ENCODE data around the gene TMA7B.

TMA7B gene

DNA sequence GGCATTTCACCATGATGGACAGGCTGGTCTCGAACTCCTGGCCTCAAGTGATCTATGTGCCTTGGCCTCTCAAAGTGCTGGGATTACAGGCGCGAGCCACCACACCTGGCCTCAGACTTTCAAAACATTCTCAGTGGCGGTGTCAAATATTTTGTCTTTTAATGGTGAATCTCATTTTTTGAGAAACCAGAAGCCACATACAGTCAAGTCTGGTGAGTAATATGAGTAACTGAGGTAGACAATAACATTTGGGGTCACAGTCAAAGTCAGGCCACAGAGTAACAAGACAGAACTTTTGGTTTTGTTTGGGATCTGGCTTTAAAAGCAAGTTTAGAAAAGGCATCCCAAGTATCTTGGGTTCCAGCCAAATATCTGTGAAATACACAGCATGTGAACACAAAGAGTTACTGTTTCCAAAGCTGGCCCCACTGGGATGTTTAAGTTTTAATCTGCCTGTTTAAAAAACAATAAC, 5.6 kb upstream of the TMA7B start:
- no peak for DNase-seq

DNA sequence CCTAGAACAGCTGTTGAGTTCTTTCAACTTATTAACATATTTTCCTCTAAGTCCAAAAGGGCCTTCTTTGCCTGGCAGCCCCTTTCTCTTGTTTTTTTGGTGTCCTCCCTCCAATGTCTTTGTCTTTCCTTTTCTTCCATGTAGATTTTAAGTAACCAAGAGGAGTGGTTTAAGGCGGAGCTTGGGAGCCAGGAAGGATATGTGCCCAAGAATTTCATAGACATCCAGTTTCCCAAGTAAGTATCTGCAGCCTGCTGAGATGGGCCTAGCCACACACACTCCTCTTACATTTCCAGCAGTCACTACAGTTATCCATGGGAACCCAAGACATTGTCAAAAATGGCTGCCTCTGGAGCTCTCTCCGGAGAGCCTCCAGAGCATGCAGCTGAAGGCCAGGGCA, 4.5 kb upstream of the TMA7B start:
- DNase-seq, result no peak

DNA sequence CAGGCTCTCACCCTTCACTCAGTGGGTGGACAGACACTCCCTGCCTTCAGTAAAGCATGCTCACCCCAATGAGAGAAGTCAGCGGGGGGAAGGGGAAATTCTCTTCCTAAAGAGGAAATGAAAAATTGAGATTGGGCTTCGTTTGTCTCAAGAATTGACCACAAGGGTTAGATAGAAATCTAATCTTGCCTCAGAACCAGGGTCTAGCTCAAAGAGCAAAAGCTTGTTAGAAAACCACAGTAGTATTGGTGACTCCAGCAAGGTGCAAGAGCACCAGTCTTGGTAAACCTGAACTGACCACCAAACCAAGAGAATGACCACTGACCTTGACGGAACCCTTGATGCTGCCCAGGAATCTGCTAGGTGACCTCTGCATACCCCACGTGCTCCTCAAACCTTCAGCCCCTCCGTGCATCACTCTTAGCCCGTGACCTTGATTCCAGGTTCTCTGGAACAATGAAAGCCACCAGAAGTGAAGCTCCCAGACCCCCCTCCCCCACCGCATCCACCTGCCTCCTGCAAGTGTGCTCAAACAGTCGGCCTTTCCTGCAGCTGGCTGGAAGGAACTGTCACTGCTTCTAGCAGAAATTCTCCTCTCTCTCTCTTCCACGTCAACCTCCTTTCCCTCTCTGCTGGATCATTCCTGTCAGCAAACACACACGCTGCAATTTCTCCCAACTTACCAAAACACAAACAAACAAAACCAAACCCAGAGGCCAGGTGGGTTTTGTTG, 3.1 kb upstream of the TMA7B start:
- DNase-seq, result no peak

DNA sequence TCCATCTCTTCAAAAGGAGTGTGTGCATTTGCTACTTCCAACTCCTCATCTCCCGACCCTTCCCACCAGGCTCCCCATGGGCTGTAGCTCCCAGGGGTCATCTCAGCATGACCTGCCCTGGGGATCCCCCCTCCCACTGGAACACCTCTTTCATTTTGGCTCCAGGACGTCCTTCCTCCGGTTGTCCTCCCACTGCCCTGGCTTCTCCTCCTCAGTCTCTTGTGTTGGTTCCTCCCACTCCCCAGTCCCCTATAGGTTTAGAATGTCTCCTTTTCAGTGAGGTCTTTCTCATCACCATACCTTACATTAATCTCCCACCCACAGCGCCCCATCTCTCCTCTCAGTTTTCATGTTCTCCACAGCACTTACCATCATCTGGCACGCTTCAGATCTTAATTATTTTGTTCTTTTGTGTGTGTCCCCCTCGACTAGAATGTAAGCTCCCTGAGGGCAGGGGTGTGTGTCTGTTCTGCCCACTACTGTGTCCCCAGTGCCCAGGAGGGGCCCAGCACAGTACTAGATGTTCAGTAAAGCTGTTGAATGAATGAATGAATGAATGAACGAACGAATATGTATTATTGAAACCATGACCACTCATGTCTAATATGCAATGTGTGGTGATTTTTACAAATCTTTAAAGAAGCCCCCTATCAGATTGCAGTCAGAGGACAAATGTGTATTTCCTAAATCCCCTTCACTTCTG, 2.0 kb upstream of the TMA7B start:
- no peak for DNase-seq

DNA sequence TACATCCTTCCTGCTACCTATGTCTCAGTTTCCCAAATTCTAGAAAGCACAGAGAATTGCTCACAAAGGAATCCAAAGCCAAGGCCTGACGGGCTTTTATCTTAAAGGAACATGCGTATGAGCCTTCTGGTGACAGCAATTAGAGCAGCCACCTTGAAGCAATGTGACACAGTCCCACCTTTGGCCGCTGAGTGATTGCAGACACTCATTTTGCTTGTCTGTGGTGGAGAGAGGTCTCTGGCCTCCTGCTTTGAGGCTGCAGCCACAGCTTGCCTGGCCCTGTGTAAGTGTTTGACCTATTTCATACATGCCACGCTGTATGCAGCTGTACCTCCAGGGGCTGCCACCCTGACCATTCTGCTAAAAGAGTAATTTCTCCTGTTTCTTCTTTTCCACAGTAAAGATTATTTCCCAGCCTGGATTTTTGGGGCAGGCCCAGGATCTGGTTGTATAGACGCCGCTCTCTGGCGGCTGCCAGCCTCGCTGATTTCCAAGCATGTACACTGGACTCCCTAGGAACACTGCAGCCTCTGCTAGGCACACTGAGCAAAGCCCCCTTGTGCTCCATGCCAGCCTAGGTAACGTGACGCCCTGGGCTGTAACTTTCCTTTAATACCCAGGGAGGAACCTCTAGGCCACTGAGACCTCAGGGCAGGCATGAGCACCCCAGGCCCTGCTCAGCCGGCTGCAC, 1.1 kb upstream of the TMA7B start:
- DNase-seq, result no peak

DNA sequence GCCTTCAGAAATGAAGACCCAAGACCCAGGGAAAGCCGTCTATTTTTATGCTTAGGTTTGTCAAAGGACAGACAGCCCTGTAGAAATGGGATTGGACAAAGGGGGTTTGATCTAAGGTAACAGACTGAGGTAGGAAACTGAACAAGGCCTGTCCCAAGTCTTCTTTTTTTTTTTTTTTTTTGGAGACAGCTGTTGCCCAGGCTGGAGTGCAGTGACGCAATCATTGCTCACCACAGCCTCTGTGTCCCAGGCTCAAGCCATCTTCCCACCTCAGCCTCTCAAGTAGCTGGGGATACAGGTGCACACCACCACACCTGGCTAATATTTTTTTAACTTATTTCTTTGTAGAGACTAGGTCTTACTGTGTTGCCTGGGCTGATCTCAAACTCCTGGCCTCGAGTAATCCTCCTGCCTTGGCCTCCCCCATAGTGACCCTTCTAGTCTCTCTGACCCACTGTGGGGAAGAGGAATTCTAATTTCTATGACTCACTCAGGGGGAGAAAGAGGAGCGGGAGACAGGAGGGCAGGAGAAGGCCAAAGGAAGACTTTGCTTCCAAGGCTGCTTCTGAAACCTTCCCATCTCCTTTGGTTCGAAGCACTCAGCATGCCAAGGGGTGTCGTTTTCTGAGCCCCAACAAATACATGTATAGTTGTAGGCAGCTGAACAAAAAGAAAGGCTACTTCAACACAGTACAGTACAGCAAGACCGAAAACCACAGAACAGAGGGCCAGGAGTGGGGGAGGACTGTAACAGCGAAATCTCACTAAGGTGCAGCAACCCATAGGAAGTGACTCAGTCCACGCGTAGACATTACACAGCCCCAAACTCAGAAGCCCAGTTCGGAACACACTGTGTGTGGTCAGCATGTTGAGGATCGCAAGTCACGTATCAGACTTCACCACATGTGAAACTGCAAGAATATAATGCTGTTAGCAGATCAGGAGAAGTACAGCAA, 872 bp downstream of the TMA7B start:
- DNase-seq, result no peak

DNA sequence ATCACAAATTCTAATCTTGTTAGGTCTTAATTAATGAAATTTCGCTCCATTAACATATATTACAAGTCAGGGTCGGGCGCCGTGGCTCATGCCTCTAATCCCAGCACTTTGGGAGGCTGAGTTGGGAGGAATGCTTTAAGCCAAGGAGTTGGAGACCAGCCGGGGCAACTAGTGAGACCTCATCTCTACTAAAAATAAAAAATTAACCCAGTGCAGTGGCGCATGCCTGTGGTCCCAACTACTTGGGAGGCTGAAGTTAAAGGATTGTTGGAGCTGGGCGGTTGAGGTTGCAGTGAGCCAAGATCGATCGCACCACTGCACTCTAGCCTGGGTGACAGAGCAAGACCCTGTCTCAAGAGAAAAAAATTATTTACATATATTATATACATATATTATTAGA, 1.9 kb downstream of the TMA7B start:
- no peak for DNase-seq

DNA sequence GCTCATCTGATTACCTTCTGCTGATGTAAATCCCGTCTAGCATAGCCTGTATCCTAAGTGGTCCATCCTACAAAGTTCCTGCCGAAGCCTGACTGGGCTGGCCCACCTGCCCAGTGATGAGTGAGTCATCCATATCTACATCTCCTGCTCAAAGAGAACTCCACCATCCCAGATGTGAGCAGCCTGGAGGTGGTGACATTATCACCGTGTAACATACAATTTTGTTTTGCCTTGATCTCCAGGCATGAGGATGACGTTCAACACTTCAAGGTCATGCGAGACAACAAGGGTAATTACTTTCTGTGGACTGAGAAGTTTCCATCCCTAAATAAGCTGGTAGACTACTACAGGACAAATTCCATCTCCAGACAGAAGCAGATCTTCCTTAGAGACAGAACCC, 5.6 kb downstream of the TMA7B start:
- DNase-seq, result no peak

DNA sequence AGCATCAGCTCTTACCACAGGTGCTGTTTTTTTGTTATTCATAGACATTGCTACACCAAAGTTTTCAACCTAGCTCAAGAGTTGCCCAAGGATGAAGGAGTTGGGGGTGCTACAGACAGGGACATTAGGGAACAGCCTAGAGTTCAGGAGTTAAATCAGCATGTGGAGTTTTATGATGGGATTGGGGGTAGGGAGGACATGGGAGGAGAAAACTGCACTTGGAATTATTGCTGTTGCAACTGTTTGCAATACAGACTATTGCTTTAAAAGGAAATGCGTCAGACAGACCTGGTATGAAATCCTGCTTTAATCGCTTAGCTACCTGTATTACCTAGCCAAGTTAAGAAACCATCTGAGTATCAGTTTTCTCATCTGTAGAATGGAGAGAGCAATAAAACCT, 6.3 kb downstream of the TMA7B start:
- DNase-seq, result no peak

DNA sequence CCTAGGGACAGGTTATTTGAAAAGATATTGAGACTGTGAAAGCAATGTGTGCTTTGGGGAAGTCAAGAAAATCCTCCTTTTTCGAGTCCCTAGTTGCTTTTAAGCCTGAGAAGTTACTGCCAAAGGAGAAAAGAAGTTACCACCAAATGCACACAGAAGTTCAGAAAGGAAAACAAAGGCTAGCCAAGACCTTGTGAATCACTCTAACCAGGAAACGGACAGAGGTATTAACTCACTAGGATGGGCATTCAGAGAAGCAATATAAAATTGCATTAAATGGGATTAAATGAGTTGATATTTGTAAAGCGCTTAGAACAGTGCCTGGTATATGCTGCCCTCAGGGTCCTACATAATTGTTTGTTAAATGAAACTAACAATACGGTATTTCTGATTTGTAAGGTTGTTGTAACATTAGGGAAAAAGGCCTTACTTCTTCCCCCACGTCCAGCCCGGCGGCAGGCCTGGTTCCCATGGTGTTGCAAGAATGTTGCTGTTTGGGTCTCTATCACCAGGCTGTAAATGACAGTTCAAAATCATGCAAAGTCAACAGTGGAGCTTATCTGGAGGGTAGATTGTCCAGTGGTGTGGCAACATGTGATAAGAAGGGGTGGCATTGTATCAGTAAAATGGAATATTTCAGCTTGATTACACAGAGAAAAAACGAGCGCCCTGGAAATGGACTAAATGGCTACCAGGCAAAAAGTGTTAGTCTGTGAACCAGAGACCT, 7.1 kb downstream of the TMA7B start:
- no peak for DNase-seq

DNA sequence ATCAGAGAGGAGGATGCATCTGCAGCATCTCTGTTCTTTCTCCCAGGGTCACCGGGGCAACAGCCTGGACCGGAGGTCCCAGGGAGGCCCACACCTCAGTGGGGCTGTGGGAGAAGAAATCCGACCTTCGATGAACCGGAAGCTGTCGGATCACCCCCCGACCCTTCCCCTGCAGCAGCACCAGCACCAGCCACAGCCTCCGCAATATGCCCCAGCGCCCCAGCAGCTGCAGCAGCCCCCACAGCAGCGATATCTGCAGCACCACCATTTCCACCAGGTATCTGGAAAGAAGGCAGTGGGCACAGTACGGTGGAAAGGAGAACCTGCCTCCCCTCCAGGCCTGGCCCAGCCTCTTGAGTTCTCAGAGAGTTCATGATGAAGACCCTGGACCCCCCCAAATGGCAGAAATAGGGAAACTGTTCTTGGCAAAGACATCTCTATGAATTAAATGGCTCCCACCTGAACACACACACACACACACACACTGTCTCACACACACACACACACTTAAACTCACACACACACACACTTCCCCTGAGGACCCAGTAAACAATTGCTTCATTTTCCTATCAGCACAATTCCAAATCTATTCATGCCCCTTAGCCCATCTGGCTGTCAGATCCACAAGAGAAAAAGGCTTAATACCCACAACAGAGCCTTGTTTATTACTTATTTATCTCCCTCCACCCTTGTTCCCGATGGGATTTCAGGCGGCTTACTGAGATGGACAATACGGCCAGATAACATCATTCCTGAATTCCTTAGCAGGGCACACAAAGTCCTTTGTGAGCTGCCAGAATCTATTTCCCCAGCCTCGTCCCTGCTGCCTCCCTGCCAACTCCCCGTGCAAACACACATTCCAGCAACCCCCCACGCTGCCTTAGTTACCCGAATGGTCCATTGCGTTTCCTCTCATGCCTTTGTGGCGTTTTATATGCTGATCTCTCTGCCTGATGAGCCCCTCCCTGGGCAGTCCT, 8.1 kb downstream of the TMA7B start:
- no peak for DNase-seq

DNA sequence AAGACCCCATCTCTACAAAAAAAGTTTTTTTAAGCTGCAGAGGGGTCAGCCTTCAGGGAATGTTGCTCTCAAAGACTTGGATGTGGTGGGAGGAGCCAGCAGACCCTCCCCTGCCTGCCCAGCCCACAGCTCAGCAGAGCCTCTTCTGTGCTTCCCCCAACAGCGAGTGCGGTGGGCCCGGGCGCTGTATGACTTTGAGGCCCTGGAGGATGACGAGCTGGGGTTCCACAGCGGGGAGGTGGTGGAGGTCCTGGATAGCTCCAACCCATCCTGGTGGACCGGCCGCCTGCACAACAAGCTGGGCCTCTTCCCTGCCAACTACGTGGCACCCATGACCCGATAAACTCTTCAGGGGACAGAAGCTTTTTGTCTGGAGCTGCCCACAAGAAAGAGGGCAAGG, 10.5 kb downstream of the TMA7B start:
- no peak for DNase-seq

DNA sequence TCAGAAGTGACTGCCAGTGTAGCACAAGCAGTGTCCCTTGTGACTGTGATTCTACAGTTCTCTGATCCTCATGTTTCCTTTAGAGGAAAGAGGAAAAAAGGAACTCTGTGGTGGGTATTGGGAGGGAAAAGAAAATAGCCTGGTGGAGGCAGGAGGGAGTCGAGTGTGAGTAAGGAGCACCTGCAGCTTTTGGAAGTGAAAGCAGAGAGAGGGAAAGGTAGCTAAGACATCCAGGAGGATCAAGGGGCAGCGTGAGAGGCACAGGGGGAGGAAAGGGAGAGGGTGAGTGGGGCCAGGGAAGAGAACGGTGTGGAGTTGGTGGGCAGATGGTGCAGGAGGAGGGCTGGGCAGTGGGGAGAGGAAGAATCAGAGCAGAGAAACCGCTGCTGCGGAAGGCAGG, 12.4 kb downstream of the TMA7B start:
- DNase-seq, result no peak

DNA sequence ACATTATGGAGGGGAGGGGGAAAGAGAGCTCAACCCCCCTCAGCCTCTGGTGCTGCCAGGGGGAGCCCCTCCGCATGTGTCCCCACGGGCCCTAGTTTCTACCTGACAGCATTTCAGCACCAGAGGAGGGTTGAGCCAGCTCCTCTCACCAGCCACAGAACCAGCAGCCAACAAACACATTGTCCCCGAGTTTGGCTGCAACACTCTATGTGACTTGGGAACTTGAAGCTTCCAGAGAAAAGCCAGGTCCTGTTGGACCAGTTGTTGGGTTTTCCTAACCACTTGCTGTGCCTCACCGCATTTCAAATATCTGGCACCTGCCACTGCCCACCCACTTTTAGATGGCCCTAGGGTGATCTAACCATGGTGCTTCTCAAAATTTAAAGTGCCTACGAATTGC, 13.5 kb downstream of the TMA7B start:
- DNase-seq, result no peak

DNA sequence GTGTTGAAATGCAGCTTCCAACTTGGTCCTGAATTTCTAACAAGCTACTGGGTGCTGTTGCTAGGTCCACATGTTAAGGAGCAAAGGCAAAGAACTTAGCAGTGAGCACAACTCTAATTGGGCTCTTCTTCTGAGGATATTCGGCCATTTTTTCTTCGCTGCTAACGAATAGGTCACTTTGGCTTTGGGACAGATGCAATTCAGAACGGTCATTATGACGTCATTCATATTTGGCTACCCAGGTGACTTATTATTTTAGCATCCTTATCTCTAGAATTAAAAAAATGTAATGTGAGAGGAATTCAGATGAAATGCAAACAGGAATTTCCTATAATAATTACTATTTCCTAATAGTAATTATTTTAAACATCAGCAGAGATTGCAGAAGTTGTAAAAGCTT, 13.9 kb downstream of the TMA7B start:
- no peak for DNase-seq

DNA sequence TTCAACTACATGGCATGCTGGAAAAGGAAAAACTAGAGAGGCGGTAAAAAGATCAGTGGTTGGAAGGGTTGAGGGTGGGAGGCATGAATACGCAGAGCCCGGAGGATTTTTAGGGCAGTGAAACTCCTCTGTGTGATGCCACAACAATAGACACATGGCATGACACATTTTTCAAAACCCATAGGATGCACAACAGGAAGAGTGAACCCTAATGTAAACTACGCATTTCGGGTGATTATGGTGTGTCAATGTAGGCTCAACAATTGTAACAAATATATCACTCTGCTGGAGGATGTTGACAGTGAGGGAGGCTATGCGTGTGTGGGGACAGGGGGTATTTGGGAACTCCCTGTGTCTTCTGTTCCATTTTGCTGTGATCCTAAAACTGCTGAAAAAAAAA, 18.9 kb downstream of the TMA7B start:
- no peak for DNase-seq

DNA sequence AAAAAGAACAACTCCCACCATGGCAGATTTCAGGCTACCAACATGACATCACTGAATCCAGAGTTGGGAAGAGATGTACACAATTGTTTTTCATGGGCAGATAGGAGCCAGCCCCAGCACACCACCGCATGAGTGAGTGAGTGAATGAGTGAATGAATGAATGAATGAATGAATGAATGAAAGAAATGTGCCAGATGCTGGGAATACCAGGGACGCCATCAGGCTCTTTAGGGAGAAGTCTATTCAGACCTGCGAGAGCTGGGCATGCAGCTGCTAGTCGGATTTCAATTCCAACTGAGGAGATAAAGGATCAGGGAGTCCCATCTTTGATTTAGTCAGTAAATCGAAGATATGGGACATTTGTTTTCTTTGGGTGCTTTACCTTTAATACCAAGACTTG, 19.3 kb downstream of the TMA7B start:
- DNase-seq, result no peak

DNA sequence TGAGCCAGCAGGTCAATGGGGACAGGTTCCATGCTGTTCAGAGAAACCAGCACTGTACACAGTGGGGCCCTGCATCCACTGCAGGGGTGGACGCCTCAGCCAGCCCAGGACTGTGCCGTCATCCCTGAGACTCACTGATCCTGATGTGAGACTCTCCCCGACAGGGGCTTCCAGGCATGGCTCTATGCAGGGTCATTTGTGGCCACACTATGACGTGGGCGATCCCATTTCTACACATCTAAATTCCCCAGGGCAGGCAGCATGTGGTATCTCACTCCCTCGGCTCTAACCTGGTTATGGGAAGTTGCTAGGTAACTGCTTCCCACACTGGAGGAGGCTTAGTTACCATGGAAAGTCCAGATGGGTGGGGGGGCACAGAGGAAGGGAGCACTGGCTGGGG, 20.4 kb downstream of the TMA7B start:
- DNase-seq, result no peak

DNA sequence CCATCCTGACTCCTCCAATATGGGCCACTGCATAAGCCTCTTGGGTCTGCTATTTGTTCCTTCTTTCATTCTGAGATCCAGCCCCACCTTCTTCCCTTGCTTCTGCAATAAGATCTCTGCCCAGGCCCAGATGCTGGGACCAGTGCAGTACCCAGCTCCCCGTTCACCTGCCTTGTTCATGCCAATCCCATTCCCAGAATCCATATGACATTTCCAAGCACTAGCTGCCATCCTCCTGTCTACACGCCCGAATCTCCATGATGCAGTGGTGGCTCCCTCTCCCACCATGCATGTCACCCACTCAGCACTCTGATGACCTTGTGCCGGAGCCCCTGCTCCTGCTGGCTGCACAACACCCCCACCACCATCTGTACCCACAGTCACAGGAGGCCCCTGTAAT, 23.1 kb downstream of the TMA7B start:
- DNase-seq, result no peak

DNA sequence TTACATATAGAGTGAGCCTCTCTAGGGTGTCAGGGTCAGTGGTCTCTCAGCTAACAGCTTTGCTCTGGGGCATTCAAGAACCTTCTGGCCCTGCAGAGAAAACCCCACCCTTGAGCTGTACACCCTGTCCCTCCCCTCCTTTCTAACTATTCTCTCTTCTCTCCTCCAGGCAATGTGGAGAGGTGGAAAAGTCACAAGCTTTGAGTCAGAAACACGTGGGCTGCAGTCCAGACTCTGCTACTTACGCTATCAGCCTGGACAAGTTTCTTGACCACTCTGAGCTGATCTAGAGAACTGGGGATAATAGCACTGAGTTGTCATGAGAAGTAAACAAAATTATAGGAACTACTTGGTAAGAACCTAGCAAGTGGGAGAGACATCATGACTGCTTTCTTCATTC, 23.8 kb downstream of the TMA7B start:
- no peak for DNase-seq

DNA sequence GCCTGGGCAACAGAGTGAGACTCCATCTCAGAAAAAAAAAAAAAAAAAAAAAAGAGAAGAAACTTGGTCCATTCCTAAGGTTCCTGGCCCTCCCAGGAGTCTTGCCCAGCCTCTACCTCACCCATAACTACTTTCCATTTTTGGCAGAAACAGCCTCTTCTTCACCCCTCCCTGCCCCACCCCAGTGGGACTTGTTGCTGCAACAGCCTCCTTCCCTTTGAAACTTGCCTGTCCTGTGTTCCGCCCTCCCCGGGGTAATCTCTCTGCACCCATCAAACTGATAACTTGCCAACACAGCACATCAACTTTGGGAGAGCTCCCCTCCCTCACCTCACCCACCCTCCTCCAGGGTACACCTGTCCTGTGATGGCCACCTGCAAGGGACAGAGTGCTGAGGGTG, 24.5 kb downstream of the TMA7B start:
- DNase-seq, result no peak

Measured in activated naive CD4-positive, alpha-beta T cell (primary cell).